HepG2 (cell line): ENCODE measurements around the gene PCGF2. TPM values are rescaled to one million over a fixed set of nuclear protein-coding genes. Genes with fewer than 3 reads are reported as not detected.

Experiments
- ETV6 ChIP-seq: sonication (generic); formaldehyde crosslinking; conservative IDR thresholded peaks from 2 replicates; pipeline ENCODE4 v1.4.0; 2020; ENCODE audit warnings: missing genetic modification reagents
- KAT8 ChIP-seq: IDR thresholded peaks from 2 replicates; pipeline ENCODE4 v1.6.1; 2016; ENCODE audit warnings: missing genetic modification reagents, missing compliant biosample characterization
- NFRKB ChIP-seq: fragments of 450-650 bp; IDR thresholded peaks from 2 replicates; pipeline ENCODE4 v1.6.1; 2017
- RFX1 ChIP-seq: fragments of 450-650 bp; IDR thresholded peaks from 2 replicates; pipeline ENCODE4 v1.6.1; 2017
- ZNF121 ChIP-seq: sonication (generic); formaldehyde crosslinking; IDR thresholded peaks from 2 replicates; pipeline ENCODE4 v1.5.0; 2020; ENCODE audit warnings: mild to moderate bottlenecking, missing genetic modification reagents
- polyA plus RNA-seq, 8 experiments: library from polyadenylated mRNA; depleted of rRNA in 3 of 8; stranded (reverse) in 7 of 8; unstranded in 1 of 8; fragments of >200 nt; fragmentation: Illumina TruSeq in 4 of 8; extraction: Trizol in 4 of 8; gene quantifications; 2 replicates each; pipeline versions ENCODE4 v1.2.1 to v1.2.3, GENCODE V29; 2011 to 2016; ENCODE audit warnings: low read depth in 4 of 8, missing spikeins in 1 of 8, mixed read lengths in 1 of 8; ENCODE audit not compliant: insufficient read depth in 1 of 8
- total RNA-seq, 5 experiments: library from RNA; depleted of rRNA; stranded (reverse); fragments of >200 nt; fragmentation: Illumina TruSeq; extraction: Trizol; gene quantifications; 2 replicates each; pipeline ENCODE4 v1.2.3, GENCODE V29; 2016; ENCODE audit warnings: low read depth in 1 of 5
- TF ChIP-seq, protein P1 (sequence below): IDR thresholded peaks from 2 replicates; pipeline ENCODE4 v1.6.1; 2012; ENCODE audit warnings: low read depth, low read length, improper control_type of control experiment
- TF ChIP-seq, protein P2 (sequence below): sonication (generic); formaldehyde crosslinking; IDR thresholded peaks from 2 replicates; pipeline ENCODE4 v1.8.1; 2023; ENCODE audit warnings: missing genetic modification reagents, mild to moderate bottlenecking, borderline replicate concordance
- TF ChIP-seq, protein P3 (sequence below): sonication (generic); formaldehyde crosslinking; conservative IDR thresholded peaks from 2 replicates; pipeline ENCODE4 v1.8.1; 2023; ENCODE audit warnings: missing genetic modification reagents
- TF ChIP-seq, protein P4 (sequence below): sonication (generic); formaldehyde crosslinking; IDR thresholded peaks from 2 replicates; pipeline ENCODE4 v1.4.0; 2020; ENCODE audit warnings: missing genetic modification reagents
- TF ChIP-seq, protein P5 (sequence below): sonication (generic); formaldehyde crosslinking; conservative IDR thresholded peaks from 2 replicates; pipeline ENCODE4 v1.4.0; 2020; ENCODE audit warnings: mild to moderate bottlenecking, missing genetic modification reagents, moderate library complexity
- TF ChIP-seq, protein P6 (sequence below): sonication (generic); formaldehyde crosslinking; IDR thresholded peaks from 2 replicates; pipeline ENCODE4 v1.4.0; 2020; ENCODE audit warnings: mild to moderate bottlenecking, missing genetic modification reagents
- TF ChIP-seq, protein P7 (sequence below): sonication (generic); formaldehyde crosslinking; IDR thresholded peaks from 2 replicates; pipeline ENCODE4 v1.5.0; 2020; ENCODE audit warnings: mild to moderate bottlenecking, missing genetic modification reagents, borderline replicate concordance

The PCGF2 gene
- total and polyA plus RNA-seq, 2 of the 13 experiments (the other 11 are each of a cell fraction or from before 2014, with no cell fraction given), result 11.6 to 29.4 TPM

DNA sequence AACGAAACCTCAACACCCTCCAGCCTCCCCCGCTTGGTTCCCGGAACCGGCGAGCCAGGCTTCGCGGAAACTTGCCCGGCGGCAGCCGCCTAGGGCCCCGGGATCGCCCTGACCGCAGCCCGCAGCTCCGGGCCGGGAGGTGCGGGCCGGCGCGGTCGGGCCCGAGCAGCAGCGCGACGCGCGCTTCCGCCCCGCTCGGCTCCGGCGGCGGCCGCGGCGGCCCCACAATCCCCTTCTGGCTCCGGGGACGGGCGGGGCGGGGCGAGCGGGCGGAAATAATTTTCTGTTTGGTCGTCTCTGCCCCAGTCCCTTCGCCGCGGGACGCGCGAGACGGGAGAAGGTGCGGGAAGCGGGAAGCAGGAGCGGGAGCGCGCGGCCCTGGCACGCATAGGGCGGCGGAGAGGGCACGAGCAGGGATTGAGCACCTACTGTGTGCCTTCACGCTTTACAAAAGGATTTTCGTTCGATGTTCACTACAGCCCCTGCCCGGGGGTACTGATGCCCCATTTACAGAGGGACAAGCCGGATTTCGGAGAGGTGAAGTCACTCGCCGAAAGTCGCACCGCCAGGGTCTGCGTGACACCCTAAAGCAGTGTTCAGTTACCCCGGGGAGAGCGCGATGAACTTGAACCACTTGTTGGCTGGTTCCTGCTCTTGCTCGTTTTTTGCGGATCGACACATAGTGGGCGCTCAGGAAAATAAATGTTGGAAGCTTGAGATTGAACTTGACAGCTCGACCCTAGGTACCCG lies 45.8 kb downstream of the PCGF2 start (continued):
- TF ChIP-seq, protein P1, sequence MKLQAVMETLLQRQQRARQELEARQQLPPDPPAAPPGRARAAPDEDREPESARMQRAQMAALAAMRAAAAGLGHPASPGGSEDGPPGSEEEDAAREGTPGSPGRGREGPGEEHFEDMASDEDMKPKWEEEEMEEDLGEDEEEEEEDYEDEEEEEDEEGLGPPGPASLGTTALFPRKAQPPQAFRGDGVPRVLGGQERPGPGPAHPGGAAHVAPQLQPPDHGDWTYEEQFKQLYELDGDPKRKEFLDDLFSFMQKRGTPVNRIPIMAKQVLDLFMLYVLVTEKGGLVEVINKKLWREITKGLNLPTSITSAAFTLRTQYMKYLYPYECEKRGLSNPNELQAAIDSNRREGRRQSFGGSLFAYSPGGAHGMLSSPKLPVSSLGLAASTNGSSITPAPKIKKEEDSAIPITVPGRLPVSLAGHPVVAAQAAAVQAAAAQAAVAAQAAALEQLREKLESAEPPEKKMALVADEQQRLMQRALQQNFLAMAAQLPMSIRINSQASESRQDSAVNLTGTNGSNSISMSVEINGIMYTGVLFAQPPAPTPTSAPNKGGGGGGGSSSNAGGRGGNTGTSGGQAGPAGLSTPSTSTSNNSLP, result no peak
- TF ChIP-seq, protein P2, sequence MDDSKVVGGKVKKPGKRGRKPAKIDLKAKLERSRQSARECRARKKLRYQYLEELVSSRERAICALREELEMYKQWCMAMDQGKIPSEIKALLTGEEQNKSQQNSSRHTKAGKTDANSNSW, result 0 out of 2 replicates have a peak, but pooled peaks have one; percentile 61
- TF ChIP-seq NFRKB, result no peak
- TF ChIP-seq, protein P3, sequence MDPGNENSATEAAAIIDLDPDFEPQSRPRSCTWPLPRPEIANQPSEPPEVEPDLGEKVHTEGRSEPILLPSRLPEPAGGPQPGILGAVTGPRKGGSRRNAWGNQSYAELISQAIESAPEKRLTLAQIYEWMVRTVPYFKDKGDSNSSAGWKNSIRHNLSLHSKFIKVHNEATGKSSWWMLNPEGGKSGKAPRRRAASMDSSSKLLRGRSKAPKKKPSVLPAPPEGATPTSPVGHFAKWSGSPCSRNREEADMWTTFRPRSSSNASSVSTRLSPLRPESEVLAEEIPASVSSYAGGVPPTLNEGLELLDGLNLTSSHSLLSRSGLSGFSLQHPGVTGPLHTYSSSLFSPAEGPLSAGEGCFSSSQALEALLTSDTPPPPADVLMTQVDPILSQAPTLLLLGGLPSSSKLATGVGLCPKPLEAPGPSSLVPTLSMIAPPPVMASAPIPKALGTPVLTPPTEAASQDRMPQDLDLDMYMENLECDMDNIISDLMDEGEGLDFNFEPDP (CRISPR knock-in tag), result no peak
- TF ChIP-seq, protein P4, sequence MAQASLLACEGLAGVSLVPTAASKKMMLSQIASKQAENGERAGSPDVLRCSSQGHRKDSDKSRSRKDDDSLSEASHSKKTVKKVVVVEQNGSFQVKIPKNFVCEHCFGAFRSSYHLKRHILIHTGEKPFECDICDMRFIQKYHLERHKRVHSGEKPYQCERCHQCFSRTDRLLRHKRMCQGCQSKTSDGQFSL (CRISPR knock-in tag), result 0 out of 2 replicates have a peak, but pooled peaks have one; percentile 10
- TF ChIP-seq, protein P5, sequence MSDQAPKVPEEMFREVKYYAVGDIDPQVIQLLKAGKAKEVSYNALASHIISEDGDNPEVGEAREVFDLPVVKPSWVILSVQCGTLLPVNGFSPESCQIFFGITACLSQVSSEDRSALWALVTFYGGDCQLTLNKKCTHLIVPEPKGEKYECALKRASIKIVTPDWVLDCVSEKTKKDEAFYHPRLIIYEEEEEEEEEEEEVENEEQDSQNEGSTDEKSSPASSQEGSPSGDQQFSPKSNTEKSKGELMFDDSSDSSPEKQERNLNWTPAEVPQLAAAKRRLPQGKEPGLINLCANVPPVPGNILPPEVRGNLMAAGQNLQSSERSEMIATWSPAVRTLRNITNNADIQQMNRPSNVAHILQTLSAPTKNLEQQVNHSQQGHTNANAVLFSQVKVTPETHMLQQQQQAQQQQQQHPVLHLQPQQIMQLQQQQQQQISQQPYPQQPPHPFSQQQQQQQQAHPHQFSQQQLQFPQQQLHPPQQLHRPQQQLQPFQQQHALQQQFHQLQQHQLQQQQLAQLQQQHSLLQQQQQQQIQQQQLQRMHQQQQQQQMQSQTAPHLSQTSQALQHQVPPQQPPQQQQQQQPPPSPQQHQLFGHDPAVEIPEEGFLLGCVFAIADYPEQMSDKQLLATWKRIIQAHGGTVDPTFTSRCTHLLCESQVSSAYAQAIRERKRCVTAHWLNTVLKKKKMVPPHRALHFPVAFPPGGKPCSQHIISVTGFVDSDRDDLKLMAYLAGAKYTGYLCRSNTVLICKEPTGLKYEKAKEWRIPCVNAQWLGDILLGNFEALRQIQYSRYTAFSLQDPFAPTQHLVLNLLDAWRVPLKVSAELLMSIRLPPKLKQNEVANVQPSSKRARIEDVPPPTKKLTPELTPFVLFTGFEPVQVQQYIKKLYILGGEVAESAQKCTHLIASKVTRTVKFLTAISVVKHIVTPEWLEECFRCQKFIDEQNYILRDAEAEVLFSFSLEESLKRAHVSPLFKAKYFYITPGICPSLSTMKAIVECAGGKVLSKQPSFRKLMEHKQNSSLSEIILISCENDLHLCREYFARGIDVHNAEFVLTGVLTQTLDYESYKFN, result peak; percentile 42; the same call in 1 of the 2 replicates
- peak; percentile 93 for TF ChIP-seq ETV6 (CRISPR knock-in tag)
- peak; percentile 88 for TF ChIP-seq KAT8 (CRISPR knock-in tag)
- TF ChIP-seq, protein P6, sequence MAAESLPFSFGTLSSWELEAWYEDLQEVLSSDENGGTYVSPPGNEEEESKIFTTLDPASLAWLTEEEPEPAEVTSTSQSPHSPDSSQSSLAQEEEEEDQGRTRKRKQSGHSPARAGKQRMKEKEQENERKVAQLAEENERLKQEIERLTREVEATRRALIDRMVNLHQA (CRISPR knock-in tag), result no peak
- TF ChIP-seq, protein P7, sequence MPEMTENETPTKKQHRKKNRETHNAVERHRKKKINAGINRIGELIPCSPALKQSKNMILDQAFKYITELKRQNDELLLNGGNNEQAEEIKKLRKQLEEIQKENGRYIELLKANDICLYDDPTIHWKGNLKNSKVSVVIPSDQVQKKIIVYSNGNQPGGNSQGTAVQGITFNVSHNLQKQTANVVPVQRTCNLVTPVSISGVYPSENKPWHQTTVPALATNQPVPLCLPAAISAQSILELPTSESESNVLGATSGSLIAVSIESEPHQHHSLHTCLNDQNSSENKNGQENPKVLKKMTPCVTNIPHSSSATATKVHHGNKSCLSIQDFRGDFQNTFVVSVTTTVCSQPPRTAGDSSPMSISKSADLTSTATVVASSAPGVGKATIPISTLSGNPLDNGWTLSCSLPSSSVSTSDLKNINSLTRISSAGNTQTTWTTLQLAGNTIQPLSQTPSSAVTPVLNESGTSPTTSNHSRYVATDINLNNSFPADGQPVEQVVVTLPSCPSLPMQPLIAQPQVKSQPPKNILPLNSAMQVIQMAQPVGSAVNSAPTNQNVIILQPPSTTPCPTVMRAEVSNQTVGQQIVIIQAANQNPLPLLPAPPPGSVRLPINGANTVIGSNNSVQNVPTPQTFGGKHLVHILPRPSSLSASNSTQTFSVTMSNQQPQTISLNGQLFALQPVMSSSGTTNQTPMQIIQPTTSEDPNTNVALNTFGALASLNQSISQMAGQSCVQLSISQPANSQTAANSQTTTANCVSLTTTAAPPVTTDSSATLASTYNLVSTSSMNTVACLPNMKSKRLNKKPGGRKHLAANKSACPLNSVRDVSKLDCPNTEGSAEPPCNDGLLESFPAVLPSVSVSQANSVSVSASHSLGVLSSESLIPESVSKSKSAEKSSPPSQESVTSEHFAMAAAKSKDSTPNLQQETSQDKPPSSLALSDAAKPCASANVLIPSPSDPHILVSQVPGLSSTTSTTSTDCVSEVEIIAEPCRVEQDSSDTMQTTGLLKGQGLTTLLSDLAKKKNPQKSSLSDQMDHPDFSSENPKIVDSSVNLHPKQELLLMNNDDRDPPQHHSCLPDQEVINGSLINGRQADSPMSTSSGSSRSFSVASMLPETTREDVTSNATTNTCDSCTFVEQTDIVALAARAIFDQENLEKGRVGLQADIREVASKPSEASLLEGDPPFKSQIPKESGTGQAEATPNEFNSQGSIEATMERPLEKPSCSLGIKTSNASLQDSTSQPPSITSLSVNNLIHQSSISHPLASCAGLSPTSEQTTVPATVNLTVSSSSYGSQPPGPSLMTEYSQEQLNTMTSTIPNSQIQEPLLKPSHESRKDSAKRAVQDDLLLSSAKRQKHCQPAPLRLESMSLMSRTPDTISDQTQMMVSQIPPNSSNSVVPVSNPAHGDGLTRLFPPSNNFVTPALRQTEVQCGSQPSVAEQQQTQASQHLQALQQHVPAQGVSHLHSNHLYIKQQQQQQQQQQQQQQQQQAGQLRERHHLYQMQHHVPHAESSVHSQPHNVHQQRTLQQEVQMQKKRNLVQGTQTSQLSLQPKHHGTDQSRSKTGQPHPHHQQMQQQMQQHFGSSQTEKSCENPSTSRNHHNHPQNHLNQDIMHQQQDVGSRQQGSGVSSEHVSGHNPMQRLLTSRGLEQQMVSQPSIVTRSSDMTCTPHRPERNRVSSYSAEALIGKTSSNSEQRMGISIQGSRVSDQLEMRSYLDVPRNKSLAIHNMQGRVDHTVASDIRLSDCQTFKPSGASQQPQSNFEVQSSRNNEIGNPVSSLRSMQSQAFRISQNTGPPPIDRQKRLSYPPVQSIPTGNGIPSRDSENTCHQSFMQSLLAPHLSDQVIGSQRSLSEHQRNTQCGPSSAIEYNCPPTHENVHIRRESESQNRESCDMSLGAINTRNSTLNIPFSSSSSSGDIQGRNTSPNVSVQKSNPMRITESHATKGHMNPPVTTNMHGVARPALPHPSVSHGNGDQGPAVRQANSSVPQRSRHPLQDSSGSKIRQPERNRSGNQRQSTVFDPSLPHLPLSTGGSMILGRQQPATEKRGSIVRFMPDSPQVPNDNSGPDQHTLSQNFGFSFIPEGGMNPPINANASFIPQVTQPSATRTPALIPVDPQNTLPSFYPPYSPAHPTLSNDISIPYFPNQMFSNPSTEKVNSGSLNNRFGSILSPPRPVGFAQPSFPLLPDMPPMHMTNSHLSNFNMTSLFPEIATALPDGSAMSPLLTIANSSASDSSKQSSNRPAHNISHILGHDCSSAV (CRISPR knock-in tag), result no peak
- TF ChIP-seq RFX1, result no peak
- peak; percentile 63 for TF ChIP-seq ZNF121 (CRISPR knock-in tag)
